GM21360 (cell line): Measurements from ENCODE around the gene RCHY1.
"Not testable (repeated sequence)": the region's sequence is repeated elsewhere in the genome, so short reads cannot be mapped to it uniquely, and the experiment has no call there.

ENCODE experiments used
- ATAC-seq: cut with Tn5 transposase; IDR thresholded peaks from one replicate; pipeline ENCODE4 v1.9.1; 2021; ENCODE audit warnings: mild to moderate bottlenecking, moderate library complexity; ENCODE audit not compliant: unreplicated experiment

The RCHY1 gene

DNA sequence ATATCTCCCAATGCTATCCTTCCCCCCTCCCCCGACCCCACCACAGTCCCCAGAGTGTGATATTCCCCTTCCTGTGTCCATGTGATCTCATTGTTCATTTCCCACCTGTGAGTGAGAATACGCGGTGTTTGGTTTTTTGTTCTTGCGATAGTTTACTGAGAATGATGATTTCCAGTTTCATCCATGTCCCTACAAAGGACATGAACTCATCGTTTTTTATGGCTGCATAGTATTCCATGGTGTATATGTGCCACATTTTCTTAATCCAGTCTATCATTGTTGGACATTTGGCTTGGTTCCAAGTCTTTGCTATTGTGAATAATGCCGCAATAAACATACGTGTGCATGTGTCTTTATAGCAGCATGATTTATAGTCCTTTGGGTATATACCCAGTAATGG, 5.2 kb upstream of the RCHY1 start:
- not testable (repeated sequence) for ATAC-seq

DNA sequence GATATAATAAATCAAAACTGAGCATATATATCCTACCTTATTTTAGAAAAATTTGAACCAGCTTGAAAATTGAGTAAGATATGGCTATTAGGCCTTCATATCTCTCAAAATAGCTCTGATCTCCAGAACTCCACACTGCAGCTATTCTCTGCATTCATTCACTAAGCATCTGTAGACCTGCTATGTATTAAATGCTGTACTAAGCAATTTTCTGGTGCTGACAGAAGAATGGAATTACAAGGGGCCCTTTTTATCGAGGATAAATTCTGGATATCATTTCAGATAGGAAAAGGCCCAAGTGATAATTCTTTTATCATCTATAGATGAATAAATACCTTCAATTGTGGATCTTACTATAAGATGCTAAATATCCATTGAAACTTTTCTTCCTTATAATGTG, 1.9 kb upstream of the RCHY1 start:
- no peak for ATAC-seq

DNA sequence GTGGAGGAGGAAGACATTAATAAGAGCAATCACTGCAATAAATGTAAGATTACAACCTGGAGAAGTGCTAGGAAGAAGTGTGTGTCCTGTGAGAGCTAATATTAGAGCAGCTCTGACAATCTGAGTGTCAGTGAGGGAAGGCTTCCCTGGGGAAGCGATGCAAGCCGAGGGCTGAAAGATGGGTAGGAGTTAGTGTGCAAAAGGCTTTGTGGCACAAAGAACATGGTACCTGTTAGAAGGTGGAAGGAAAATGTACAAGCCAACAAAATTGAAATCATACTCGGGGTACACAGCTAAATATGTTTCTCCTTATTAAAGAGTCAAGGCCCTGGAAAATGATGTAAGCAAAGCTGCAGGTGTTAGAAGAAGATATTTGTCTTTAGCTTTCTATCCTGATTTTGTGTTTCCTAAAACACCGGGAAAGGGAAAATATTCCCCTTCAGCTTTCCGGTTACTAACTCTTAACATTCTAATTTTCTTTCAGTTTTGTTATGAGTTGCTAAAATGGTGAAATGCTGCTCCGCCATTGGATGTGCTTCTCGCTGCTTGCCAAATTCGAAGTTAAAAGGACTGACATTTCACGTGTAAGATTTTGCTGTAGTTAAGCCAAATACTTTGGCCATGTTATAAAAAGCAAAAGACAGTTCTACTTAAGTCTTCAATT, 878 bp upstream of the RCHY1 start:
- ATAC-seq = peak; percentile 3

- ATAC-seq = no peak
Observed at GRCh38 chr4:75513526-75514130, 575 bp downstream of the RCHY1 start.

DNA sequence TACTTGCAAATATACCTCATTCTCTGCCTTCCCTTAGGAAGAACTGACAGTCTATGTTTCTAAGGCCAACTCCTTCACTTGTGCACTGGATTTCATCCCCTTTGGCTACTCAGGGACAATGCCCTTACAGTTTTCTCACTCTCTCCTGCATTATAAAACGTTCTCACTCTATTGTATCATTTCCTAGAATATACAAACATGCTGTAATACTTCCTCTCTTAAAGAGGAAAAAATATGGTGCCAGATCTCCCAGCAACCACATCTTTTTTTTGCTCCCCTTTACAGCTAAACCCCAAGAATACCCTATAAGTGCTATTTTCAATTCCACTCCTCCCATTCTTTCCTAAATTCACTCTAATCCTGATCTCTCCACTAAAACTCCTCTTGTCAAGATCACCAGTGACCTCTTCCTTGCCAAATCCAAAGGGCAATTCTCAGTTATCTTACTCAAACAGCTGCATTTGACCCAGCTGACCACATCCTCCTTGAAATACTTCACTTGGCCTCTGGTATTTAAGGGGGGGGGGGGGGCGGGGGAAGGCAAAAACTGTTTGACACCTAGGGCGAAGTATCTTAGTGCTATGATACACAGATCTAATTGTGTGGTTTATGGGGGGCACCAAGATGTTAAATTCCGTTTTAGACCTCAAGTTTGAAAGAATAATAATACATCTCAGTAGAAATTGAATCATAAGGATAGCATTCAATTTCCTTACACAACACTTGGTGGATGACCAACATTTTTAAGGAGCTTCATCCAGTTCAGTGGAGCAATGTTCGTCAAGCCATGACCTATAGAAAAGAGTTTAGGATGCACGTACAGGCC, 1.6 kb downstream of the RCHY1 start:
- ATAC-seq = no peak

GRCh38 chr4:75511841-75512240, 2.4 kb downstream of the RCHY1 start:
- no peak for ATAC-seq

GRCh38 chr4:75509592-75509991, 4.6 kb downstream of the RCHY1 start:
- ATAC-seq = not testable (repeated sequence)

GRCh38 chr4:75505630-75506029, 8.6 kb downstream of the RCHY1 start:
- no peak for ATAC-seq

- ATAC-seq = no peak
Observed at GRCh38 chr4:75502671-75503070, 11.5 kb downstream of the RCHY1 start.

GRCh38 chr4:75499900-75500299, 14.3 kb downstream of the RCHY1 start:
- no peak for ATAC-seq

DNA sequence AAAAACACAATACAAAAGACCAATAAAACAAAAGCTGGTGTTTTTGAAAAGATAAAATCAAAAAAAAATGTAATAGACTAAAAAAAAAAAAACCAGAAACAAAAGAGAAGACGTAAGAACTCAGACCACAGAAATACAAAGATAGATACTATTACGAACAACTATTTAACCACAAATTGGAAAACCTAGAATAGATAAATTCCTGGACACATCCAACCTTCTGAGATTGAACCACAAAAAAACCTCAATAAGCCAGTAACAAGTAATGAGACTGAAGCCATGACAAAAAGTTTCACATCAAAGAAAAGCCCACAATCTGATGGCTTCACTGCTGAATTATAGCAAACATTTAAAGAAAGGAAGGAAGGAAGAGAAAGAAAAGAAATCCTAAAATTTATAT, 16.2 kb downstream of the RCHY1 start:
- no peak for ATAC-seq

GRCh38 chr4:75497133-75497532, 17.1 kb downstream of the RCHY1 start:
- no peak for ATAC-seq

DNA sequence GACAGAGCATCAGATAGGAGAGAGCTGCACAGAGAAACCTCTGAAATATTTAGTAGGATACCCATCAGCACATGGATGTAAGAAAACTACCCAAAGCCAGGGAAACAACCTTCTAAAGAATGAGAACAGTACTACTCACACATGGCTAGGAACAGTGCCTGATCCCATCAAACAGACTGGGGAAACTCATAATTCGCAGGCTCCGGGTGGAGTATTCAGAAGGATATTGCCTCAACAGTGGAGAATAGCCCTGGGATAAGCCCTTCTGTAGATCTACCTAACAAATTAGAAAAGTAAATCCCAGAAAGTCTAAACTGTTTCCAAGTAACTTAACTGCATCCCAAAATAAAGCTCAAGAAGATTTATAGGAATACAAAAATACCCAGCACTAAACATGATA, 17.8 kb downstream of the RCHY1 start:
- ATAC-seq = no peak

GRCh38 chr4:75495476-75495875, 18.7 kb downstream of the RCHY1 start:
- no peak for ATAC-seq

- ATAC-seq = no peak
Observed at GRCh38 chr4:75494563-75494962, 19.6 kb downstream of the RCHY1 start.

DNA sequence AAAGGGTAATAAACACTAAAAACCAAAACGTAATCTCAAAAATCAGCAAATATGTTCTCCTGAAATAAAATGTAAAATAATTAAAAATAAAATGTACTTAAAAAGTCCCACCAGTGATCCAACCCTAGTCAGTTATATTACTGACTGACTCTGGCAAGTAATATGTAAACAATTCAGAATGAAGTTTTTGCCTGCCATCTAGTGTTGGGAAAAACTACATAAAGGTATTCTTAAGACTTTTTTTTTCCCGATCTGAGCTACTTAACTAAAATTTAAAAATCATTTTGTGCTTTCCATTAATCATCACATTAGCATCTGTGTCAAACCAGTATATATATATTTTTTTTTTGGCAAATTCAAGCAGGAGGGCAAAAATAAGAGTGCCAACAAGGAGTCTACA, 24.0 kb downstream of the RCHY1 start:
- ATAC-seq = no peak

GRCh38 chr4:75484190-75484589, 30.0 kb downstream of the RCHY1 start:
- no peak for ATAC-seq

DNA sequence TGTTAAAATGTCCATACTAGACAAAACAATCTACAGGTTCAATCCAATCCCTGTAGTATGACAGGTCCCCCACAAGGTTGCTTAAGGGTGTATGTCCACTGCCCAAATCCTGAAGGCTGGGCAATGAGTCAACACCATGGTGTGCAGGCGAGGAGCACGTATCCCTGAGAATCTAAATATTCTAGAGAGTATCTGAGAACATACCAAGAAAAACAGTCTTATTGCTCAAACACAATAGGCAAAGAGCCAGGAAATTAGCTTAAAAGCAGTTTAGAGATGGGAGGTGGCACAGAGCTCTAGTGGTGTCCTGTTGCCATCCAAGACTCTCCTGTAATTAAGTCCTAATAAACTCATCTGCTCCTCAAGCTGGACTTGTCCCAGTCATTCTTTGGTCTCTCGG, 37.0 kb downstream of the RCHY1 start:
- ATAC-seq = no peak

DNA sequence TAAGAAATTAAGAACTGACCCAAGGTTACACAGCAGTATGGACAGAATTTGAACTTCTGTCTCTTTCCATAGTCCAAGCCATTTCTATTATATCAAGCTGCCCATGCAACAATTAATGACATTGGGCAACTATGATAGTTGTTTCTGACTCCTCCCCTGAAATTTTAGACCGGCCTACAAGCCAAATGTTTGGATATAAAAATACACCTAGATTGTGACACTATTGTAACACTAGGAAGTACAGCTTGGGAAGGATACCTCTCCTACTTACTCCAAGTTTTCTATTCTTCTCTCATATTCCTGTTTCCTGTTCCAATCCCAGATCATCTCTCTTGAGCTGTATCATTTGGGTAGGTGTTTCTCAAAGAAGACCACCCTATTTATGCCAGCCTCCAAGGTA, 43.5 kb downstream of the RCHY1 start:
- ATAC-seq = no peak

DNA sequence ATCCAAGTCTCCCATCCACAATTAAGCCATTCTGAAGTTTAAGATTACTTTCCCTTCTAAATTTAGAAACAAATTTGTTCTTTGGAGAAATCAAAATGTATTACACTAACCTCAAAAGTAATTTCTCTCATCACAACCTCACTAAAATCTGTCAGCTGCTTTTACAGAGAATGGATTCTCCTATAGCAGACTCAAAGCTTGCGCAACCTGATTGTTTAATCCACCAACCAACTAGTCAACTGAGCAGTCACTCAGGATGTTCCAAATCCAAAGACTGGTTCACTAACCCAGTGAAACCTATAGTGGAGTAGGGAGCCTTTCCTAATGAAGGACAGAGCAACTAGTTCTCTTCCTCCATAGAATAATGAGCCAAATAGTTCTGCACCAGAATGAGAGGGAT, 44.3 kb downstream of the RCHY1 start:
- no peak for ATAC-seq

GRCh38 chr4:75457365-75457764, 56.8 kb downstream of the RCHY1 start:
- no peak for ATAC-seq

GRCh38 chr4:75434105-75434504, 80.1 kb downstream of the RCHY1 start:
- no peak for ATAC-seq
